NT2/D1 (cell line): ENCODE results near the gene NAPB.

Source experiments
- DNase-seq: peaks from one replicate; pipeline ENCODE4 v3.0.0-alpha.2; 2011; ENCODE audit warnings: low read depth, low spot score
- H3K27me3 ChIP-seq: 2 replicates; pipeline ENCODE4 v1.6.0; 2011; ENCODE audit warnings: mild to moderate bottlenecking; ENCODE audit not compliant: insufficient read length, insufficient read depth
- H3K36me3 ChIP-seq: 2 replicates; pipeline ENCODE4 v1.6.1; 2011; ENCODE audit warnings: mild to moderate bottlenecking, low read length, mixed read lengths; ENCODE audit not compliant: insufficient read depth, insufficient read length
- H3K4me1 ChIP-seq: 2 replicates; pipeline ENCODE4 v1.5.1; 2011; ENCODE audit not compliant: insufficient read depth, insufficient read length
- H3K4me3 ChIP-seq: 2 replicates; pipeline ENCODE4 v1.5.1; 2011; ENCODE audit warnings: low read depth; ENCODE audit not compliant: insufficient read length
- H3K9ac ChIP-seq: 2 replicates; pipeline ENCODE4 v1.6.0; 2011; ENCODE audit warnings: low read depth; ENCODE audit not compliant: insufficient read length
- H3K9me3 ChIP-seq: 2 replicates; pipeline ENCODE4 v1.5.1; 2011; ENCODE audit warnings: mild to moderate bottlenecking, low read length; ENCODE audit not compliant: insufficient read depth
- SUZ12 ChIP-seq: IDR thresholded peaks from 2 replicates; pipeline ENCODE4 v1.6.1; 2011; ENCODE audit not compliant: insufficient read length, insufficient read depth; ENCODE audit errors: extremely low read depth
- YY1 ChIP-seq: IDR thresholded peaks from 2 replicates; pipeline ENCODE4 v1.6.1; 2011; ENCODE audit not compliant: insufficient read length, insufficient read depth
- ZNF274 ChIP-seq: IDR thresholded peaks from 2 replicates; pipeline ENCODE4 v1.6.1; 2011; ENCODE audit warnings: mild to moderate bottlenecking, low read depth, low read length

Gene NAPB

GRCh38 chr20:23436681-23437080, 15.4 kb upstream of the NAPB start:
- H3K4me3 ChIP-seq = no peak overlapping the region
- H3K36me3 ChIP-seq = no peaks in the 10 kb centered on the region
- DNase-seq = no peak
- TF ChIP-seq SUZ12 (no peak), ZNF274 (no peak), YY1 (no peak)
- no peaks in the 10 kb centered on the region for H3K4me1 ChIP-seq
- no peak overlapping the region for H3K9ac ChIP-seq
- H3K27me3 ChIP-seq = no peaks in the 10 kb centered on the region
- H3K9me3 ChIP-seq = no peaks in the 10 kb centered on the region

GRCh38 chr20:23435626-23436539, 14.6 kb upstream of the NAPB start:
- Histone ChIP-seq H3K4me1 (no peaks in the 10 kb centered on the region), H3K27me3 (no peaks in the 10 kb centered on the region), H3K9ac (no peak overlapping the region), H3K36me3 (no peaks in the 10 kb centered on the region), H3K4me3 (no peak overlapping the region), H3K9me3 (no peaks in the 10 kb centered on the region)
- TF ChIP-seq SUZ12 (no peak), YY1 (no peak), ZNF274 (no peak)
- no peak for DNase-seq

GRCh38 chr20:23434521-23435313, 13.4 kb upstream of the NAPB start:
- H3K4me3 ChIP-seq = no peak overlapping the region
- no peak for DNase-seq
- TF ChIP-seq SUZ12 (no peak), YY1 (no peak), ZNF274 (no peak)

GRCh38 chr20:23433628-23434027, 12.3 kb upstream of the NAPB start:
- DNase-seq = no peak
- no peaks in the 10 kb centered on the region for H3K4me1 ChIP-seq
- H3K4me3 ChIP-seq = no peak overlapping the region
- no peak for TF ChIP-seq YY1
- TF ChIP-seq ZNF274 = no peak
- no peak for TF ChIP-seq SUZ12
- H3K36me3 ChIP-seq = no peaks in the 10 kb centered on the region
- H3K9me3 ChIP-seq = no peaks in the 10 kb centered on the region
- no peaks in the 10 kb centered on the region for H3K27me3 ChIP-seq
- no peak overlapping the region for H3K9ac ChIP-seq

More at GRCh38 chr20:23434521-23435313, 13.4 kb upstream of the NAPB start:
- Histone ChIP-seq H3K9ac (no peak overlapping the region), H3K9me3 (no peaks in the 10 kb centered on the region), H3K36me3 (no peaks in the 10 kb centered on the region), H3K27me3 (no peaks in the 10 kb centered on the region), H3K4me1 (no peaks in the 10 kb centered on the region)

GRCh38 chr20:23425129-23425528, 3.8 kb upstream of the NAPB start:
- Histone ChIP-seq H3K4me1 (no peaks in the 10 kb centered on the region), H3K4me3 (no peak overlapping the region), H3K9me3 (peaks cover 7% of the 10 kb centered on the region; the same call in 1 of the 2 replicates), H3K27me3 (no peaks in the 10 kb centered on the region), H3K36me3 (no peaks in the 10 kb centered on the region), H3K9ac (no peak overlapping the region)
- no peak for DNase-seq
- TF ChIP-seq YY1 (no peak), ZNF274 (no peak), SUZ12 (no peak)

GRCh38 chr20:23419995-23420901, 1.0 kb downstream of the NAPB start:
- TF ChIP-seq YY1 (no peak), SUZ12 (no peak), ZNF274 (no peak)
- Histone ChIP-seq H3K4me3 (peak overlapping the region; percentile 81), H3K9ac (peak overlapping the region; percentile 89), H3K9me3 (peaks cover 4% of the 10 kb centered on the region; the same call in 1 of the 2 replicates), H3K36me3 (no peaks in the 10 kb centered on the region), H3K27me3 (no peaks in the 10 kb centered on the region), H3K4me1 (no peaks in the 10 kb centered on the region)
- DNase-seq = no peak
